Endothelial cell of umbilical vein (primary cell): ENCODE data around the gene ARHGAP21.
"Not testable (repeated sequence)": the region's sequence is repeated elsewhere in the genome, so short reads cannot be mapped to it uniquely, and the experiment has no call there.

Experiments used
- CTCF ChIP-seq, 2 donors: IDR thresholded peaks; 1 replicate in 1 of 2; 2 replicates in 1 of 2; pipeline ENCODE4 v1.5.1; 2011; ENCODE audit warnings: low read length in 2 of 2, mild to moderate bottlenecking in 2 of 2, moderate library complexity in 2 of 2, control low read depth in 1 of 2, inconsistent platforms in 1 of 2, low read depth in 1 of 2; ENCODE audit not compliant: insufficient read depth in 1 of 2; ENCODE audit errors: extremely low read depth in 1 of 2
- EZH2 ChIP-seq: IDR thresholded peaks from 2 replicates; pipeline ENCODE4 v1.6.1; 2012; ENCODE audit warnings: borderline replicate concordance, low read depth, mild to moderate bottlenecking, moderate library complexity, low read length, inconsistent platforms; ENCODE audit not compliant: severe bottlenecking
- FOS ChIP-seq: IDR thresholded peaks from 2 replicates; pipeline ENCODE4 v1.6.1; 2011; ENCODE audit warnings: mild to moderate bottlenecking, low read length, moderate library complexity, borderline replicate concordance; ENCODE audit not compliant: insufficient read depth
- JUN ChIP-seq: IDR thresholded peaks from 2 replicates; pipeline ENCODE4 v1.6.1; 2011; ENCODE audit warnings: borderline replicate concordance, low read depth; ENCODE audit not compliant: insufficient read length, insufficient read depth
- MYC ChIP-seq: IDR thresholded peaks from one replicate; pipeline ENCODE4 v1.6.1; 2011; ENCODE audit warnings: mild to moderate bottlenecking, low read depth, low read length
- POLR2A ChIP-seq: IDR thresholded peaks from 2 replicates; pipeline ENCODE4 v1.6.1; 2012; ENCODE audit warnings: low read depth, mild to moderate bottlenecking, control low read depth, low read length
- POLR2AphosphoS5 ChIP-seq: IDR thresholded peaks from 2 replicates; pipeline ENCODE4 v1.6.1; 2012; ENCODE audit warnings: low read depth, mild to moderate bottlenecking, control low read depth, low read length, moderate library complexity; ENCODE audit not compliant: insufficient read depth
- TF ChIP-seq, protein P1 (sequence below): IDR thresholded peaks from 2 replicates; pipeline ENCODE4 v1.6.1; 2011; ENCODE audit not compliant: insufficient read depth, insufficient read length

DNA sequence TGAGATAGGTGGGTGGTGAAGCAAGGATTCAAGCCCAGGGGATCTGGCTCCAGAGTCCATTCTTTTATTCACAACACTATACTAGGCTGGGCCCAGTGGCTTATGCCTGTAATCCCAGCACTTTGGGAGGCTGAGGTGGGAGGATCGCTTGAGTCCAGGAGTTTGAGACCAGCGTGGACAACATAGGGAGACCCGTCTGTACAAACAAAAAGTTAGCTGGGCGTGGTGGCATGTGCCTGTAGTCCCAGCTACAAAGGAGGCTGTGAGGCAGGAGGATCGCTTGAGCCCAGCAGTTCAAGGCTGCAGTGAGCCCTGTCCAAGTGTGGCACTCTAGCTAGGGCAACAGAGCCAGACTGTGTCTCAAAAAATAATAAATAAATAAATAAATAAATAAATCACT, 2.3 kb upstream of the ARHGAP21 start:
- TF ChIP-seq POLR2AphosphoS5; POLR2A; CTCF (IDR thresholded peaks at IDR 0.05; ENCODE audit: extremely low read depth in 1 of 2, insufficient read depth in 1 of 2, low read depth in 1 of 2, low read length in 2 of 2); MYC; EZH2; FOS; JUN: not testable (repeated sequence)
- TF ChIP-seq, protein P1, sequence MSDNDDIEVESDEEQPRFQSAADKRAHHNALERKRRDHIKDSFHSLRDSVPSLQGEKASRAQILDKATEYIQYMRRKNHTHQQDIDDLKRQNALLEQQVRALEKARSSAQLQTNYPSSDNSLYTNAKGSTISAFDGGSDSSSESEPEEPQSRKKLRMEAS: not testable (repeated sequence)
